Lower leg skin (tissue), 4 donors: ENCODE results near the gene SYNPO2. TPM values are rescaled to one million over a fixed set of nuclear protein-coding genes. Genes with fewer than 3 reads are reported as not detected.

Source experiments
- DNase-seq, 2 donors: peaks; one replicate each; pipeline ENCODE4 v3.0.0-alpha.2; 2019; ENCODE audit warnings: low spot score in 2 of 2
- H3K4me3 ChIP-seq: fragments of 200-600 bp; sonication (generic); 2 replicates; pipeline ENCODE4 v1.5.1; 2017; ENCODE audit warnings: mild to moderate bottlenecking, low read depth; ENCODE audit not compliant: poor library complexity, severe bottlenecking
- POLR2A ChIP-seq, 2 donors: fragments of 450-650 bp; IDR thresholded peaks; one replicate each; pipeline ENCODE4 v1.6.1; 2016 to 2017; ENCODE audit warnings: antibody characterized with exemption in 2 of 2, mild to moderate bottlenecking in 1 of 2, moderate library complexity in 1 of 2
- WGBS, 2 donors: methylation state at CpG; one replicate each; pipeline ENCODE4 v1.1.5; 2018; 5-methylcytosine and 5-hydroxymethylcytosine counted together
- intact Hi-C: fragments of 100-400 bp; cut with DNase I; formaldehyde crosslinking; loops from one replicate; pipeline ENCODE4 v1.15.0; 2023; ENCODE audit warnings: low total_unique reads
- total RNA-seq, 4 donors: library from RNA; depleted of rRNA; stranded (reverse); fragments of >200 nt; gene quantifications; one replicate each; pipeline ENCODE4 v1.1.0, GENCODE V29; 2016
- TF ChIP-seq, protein P1 (sequence below), 3 donors: fragments of 450-650 bp; IDR thresholded peaks; one replicate each; pipeline ENCODE4 v1.5.1; 2016; ENCODE audit warnings: antibody characterized with exemption in 3 of 3, mild to moderate bottlenecking in 3 of 3, moderate library complexity in 2 of 3

The SYNPO2 gene
- total RNA-seq, 4 donors from 2014 or later, result 13.3 to 38.5 (median 16.1) TPM

DNA sequence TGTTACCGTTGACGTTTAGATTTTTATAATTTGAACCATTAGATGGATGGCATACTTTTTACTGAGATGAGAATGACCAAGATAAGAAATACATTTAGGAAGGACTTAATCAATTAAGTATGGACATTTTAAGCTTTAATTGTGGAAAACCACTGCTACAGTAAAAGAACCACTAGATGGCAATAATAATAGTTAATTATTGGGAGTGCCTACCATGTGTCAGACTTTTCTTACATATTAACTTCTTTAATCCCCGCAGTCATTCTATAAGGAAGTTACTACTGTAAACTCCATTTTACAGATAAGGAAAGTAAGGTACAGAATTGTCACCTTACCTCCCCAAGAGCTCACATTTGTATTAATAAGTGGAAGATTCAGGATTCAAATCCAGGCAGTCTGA lies 198.5 kb downstream of the SYNPO2 start:
- DNase-seq, result no peak
- intact Hi-C loops, result no loop called here
- TF ChIP-seq, protein P1, sequence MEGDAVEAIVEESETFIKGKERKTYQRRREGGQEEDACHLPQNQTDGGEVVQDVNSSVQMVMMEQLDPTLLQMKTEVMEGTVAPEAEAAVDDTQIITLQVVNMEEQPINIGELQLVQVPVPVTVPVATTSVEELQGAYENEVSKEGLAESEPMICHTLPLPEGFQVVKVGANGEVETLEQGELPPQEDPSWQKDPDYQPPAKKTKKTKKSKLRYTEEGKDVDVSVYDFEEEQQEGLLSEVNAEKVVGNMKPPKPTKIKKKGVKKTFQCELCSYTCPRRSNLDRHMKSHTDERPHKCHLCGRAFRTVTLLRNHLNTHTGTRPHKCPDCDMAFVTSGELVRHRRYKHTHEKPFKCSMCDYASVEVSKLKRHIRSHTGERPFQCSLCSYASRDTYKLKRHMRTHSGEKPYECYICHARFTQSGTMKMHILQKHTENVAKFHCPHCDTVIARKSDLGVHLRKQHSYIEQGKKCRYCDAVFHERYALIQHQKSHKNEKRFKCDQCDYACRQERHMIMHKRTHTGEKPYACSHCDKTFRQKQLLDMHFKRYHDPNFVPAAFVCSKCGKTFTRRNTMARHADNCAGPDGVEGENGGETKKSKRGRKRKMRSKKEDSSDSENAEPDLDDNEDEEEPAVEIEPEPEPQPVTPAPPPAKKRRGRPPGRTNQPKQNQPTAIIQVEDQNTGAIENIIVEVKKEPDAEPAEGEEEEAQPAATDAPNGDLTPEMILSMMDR (IDR thresholded peaks at IDR 0.05), result no peak
- no peak for TF ChIP-seq POLR2A (IDR thresholded peaks at IDR 0.05)
- WGBS, 2 donors, result 42 to 79% methylated on average over 3 of the region's 3 CpGs
- H3K4me3 ChIP-seq, result no peak overlapping the region

DNA sequence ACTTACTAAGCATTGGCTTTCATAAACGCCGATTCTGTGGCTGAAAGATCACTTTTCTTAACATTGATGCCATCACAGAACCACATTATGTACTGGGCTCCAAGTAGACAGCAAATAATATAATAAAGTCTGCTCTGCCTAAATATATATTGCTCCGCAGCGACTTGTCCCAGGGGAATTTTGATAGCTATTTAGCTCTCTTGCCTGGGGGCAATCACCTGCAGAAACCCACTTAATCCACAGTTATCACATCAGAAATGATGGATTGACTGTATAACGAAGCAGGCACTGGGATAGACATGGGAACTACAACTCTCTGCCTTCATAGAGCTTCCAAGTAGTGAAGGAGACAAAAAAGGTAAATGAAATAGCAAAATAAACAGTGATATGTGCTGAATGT lies 199.0 kb downstream of the SYNPO2 start:
- WGBS, 2 donors, result 40 to 62% methylated on average over 5 of the region's 5 CpGs
- no peak overlapping the region for H3K4me3 ChIP-seq
- TF ChIP-seq, protein P1 (IDR thresholded peaks at IDR 0.05), result no peak
- TF ChIP-seq POLR2A (IDR thresholded peaks at IDR 0.05), result no peak
- intact Hi-C loops, result no loop called here
- DNase-seq, result no peak

DNA sequence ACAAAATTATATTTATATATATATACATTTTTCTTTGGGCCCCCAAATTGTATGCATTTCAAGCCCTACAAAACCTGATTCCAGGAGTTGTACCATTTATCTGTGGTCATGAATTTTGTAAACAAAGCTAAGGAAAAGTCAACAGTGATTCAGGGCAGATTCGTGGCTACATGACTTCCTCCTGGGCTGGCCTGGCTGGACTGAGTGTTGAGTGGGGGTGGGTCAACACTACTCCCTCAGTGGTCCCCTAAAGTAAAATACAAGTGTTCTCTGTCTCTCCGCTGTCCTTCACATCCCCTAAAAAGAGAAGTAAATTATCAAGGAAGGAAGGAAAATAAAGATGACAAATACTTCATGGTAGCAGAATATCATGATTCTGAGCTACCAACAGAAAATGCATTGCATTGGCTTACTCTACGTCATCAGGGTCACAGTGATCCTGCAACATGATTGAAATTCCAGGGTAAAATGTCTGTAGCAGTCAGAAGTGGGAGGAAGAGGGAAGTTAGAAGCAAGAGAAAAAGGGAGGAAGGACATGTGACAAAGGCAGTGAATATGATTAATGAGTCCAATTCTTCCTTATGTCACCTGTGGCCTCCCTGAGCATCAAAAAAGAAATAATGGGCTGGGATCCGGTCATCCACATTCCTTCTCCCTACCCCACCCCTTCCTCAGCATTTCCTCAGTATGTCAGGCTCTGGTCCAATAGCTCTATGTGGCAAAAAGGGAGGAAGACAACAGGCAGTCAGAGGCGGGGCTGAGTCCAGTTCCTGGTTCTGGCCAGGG lies 204.6 kb downstream of the SYNPO2 start:
- WGBS, 2 donors, result 74 to 76% methylated on average over 5 of the region's 5 CpGs
- no peak for TF ChIP-seq POLR2A (IDR thresholded peaks at IDR 0.05)
- TF ChIP-seq, protein P1 (IDR thresholded peaks at IDR 0.05), result no peak
- no peak for DNase-seq

DNA sequence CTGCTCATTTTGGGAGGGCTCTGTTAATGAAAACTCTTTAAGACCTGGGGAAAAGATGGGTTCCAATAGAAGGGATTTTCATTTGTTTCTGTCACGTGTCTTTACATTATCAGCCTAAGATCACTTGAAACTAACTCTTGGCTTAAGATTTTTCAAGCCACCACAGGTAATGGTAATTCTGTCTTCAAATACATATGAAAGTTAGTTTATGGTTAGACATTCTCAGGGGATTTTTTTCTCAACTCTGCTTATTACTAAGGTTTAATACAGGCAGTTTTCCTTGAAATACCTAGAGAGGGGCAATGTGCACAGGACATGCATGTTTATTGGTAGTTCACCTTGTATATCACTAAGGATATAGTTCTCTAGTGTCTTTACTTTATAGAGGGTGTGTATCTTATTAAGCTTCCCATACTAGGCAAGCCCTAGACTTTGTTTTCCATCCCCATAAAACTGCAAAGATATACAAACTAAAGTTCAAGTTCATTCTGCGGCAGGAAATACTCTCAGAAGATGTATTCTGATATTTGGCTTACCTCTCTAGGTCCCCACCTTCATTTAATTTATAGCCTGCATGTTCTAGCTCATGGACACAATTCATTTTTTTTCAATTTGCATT lies 208.7 kb downstream of the SYNPO2 start:
- no peak overlapping the region for H3K4me3 ChIP-seq
- WGBS, 2 donors, result 77 to 79% methylated on average over 2 of the region's 2 CpGs
- intact Hi-C loops, result no loop called here
- TF ChIP-seq, protein P1 (IDR thresholded peaks at IDR 0.05), result no peak
- TF ChIP-seq POLR2A (IDR thresholded peaks at IDR 0.05), result no peak
- DNase-seq, result no peak

More for the DNA sequence above, 204.6 kb downstream of the SYNPO2 start:
- intact Hi-C loops, result no loop called here
- no peak overlapping the region for H3K4me3 ChIP-seq

DNA sequence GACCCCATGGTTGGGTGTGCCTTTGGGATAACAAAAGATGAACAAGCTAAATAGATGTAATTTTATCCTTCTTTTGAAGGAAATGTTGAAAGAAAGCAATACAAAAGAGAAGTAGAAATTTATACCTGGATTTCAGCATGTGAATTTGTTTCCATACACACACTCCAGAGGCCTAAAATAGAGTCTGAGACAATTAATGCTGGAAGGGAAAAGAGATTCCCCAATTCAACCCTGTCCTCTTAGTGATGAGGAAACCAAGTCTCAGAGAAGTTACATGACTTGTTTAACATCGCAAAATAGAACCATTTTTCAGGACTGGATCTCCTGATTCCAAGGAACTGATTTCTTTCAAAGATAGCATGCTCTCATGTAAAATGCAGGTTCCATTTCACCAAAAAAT lies 209.7 kb downstream of the SYNPO2 start:
- no peak for DNase-seq
- TF ChIP-seq POLR2A (IDR thresholded peaks at IDR 0.05), result no peak
- TF ChIP-seq, protein P1 (IDR thresholded peaks at IDR 0.05), result no peak
- H3K4me3 ChIP-seq, result no peak overlapping the region
- 93 to 97% methylated on average over 1 of the region's 1 CpG for WGBS, 2 donors
- intact Hi-C loops, result no loop called here
